IMR-90 (cell line): ENCODE data around the gene EDDM13. TPM values are rescaled to one million over a fixed set of nuclear protein-coding genes. Genes with fewer than 3 reads are reported as not detected.

Source experiments
- ATAC-seq: fragments of 200-7000 bp; cut with Tn5 transposase; 2 replicates; pipeline ENCODE4 v1.9.1; 2020; ENCODE audit warnings: low read depth, mild to moderate bottlenecking, moderate library complexity
- BruUV-seq: library from RNA; stranded (reverse); fragments of 400-500 nt; replicated peaks from 2 replicates; lab custom pipeline; 2021; lab: Mats Ljungman, UMichigan
- CTCF ChIA-PET: fragments of 300-600 bp; formaldehyde crosslinking; extraction: SDS; loops from one replicate; lab custom pipeline; 2021; ENCODE audit warnings: antibody characterized with exemption; lab: Yijun Ruan, JAX
- POLR2A ChIA-PET: fragments of 300-600 bp; sonication (Branson Sonifier 250); formaldehyde crosslinking; loops from one replicate; lab custom pipeline; 2022; ENCODE audit warnings: antibody characterized with exemption; ENCODE audit not compliant: unreplicated experiment; lab: Charles Lee
- DNase-seq: peaks from one replicate; pipeline ENCODE4 v3.0.0; 2013
- H2AFZ ChIP-seq: replicated peaks from 2 replicates; pipeline ENCODE3; 2013; ENCODE audit warnings: low read length, mild to moderate bottlenecking; ENCODE audit not compliant: poor library complexity
- H2AK5ac ChIP-seq: 2 replicates; pipeline ENCODE4 v1.6.1; 2013; ENCODE audit warnings: low read depth, low read length, inconsistent platforms
- H2AK9ac ChIP-seq: replicated peaks from 2 replicates; pipeline ENCODE3; 2013; ENCODE audit warnings: mild to moderate bottlenecking, low read depth, low read length, moderate library complexity; ENCODE audit not compliant: poor library complexity
- H2BK120ac ChIP-seq: 2 replicates; pipeline ENCODE4 v1.6.1; 2013; ENCODE audit warnings: low read depth, low read length, inconsistent platforms
- H2BK15ac ChIP-seq: 3 replicates; pipeline ENCODE4 v1.6.1; 2013; ENCODE audit warnings: low read depth, low read length, inconsistent platforms
- H2BK20ac ChIP-seq: 2 replicates; pipeline ENCODE4 v1.6.1; 2013; ENCODE audit warnings: low read depth, mild to moderate bottlenecking, inconsistent platforms, low read length, moderate library complexity
- H2BK5ac ChIP-seq: 2 replicates; pipeline ENCODE4 v1.6.1; 2013; ENCODE audit warnings: mild to moderate bottlenecking, low read depth, low read length, inconsistent platforms; ENCODE audit not compliant: poor library complexity, severe bottlenecking
- H3K14ac ChIP-seq: replicated peaks from 2 replicates; pipeline ENCODE4 v1.6.1; 2013; ENCODE audit warnings: low read depth, low read length, inconsistent platforms
- H3K18ac ChIP-seq: 2 replicates; pipeline ENCODE4 v1.6.1; 2013; ENCODE audit warnings: low read depth, low read length, control low read depth
- H3K23ac ChIP-seq: 2 replicates; pipeline ENCODE4 v1.6.1; 2013; ENCODE audit warnings: low read depth, low read length, inconsistent platforms
- H3K27ac ChIP-seq: 2 replicates; pipeline ENCODE4 v1.5.1; 2013; ENCODE audit warnings: mild to moderate bottlenecking, control low read depth, low read length; ENCODE audit not compliant: insufficient read depth
- H3K27me3 ChIP-seq: 2 replicates; pipeline ENCODE4 v1.6.1; 2013; ENCODE audit warnings: low read length; ENCODE audit not compliant: control insufficient read depth, insufficient read depth
- H3K36me3 ChIP-seq: 2 replicates; pipeline ENCODE4 v1.6.1; 2013; ENCODE audit warnings: low read length, mixed read lengths; ENCODE audit not compliant: control insufficient read depth, insufficient read depth
- H3K4ac ChIP-seq: 2 replicates; pipeline ENCODE4 v1.6.1; 2013; ENCODE audit warnings: low read depth, low read length, inconsistent platforms
- H3K4me1 ChIP-seq: 2 replicates; pipeline ENCODE4 v1.6.1; 2013; ENCODE audit warnings: low read length, mixed read lengths; ENCODE audit not compliant: control insufficient read depth, insufficient read depth
- H3K4me2 ChIP-seq: 2 replicates; pipeline ENCODE4 v1.6.1; 2013; ENCODE audit warnings: low read depth, mild to moderate bottlenecking, control low read depth, low read length, moderate library complexity
- H3K4me3 ChIP-seq: 2 replicates; pipeline ENCODE4 v1.5.1; 2013; ENCODE audit warnings: low read depth, mild to moderate bottlenecking, control low read depth, low read length, moderate library complexity; ENCODE audit not compliant: insufficient read depth
- H3K56ac ChIP-seq: 2 replicates; pipeline ENCODE4 v1.6.1; 2013; ENCODE audit warnings: low read length, inconsistent platforms; ENCODE audit not compliant: insufficient read depth; ENCODE audit errors: extremely low read depth
- H3K79me1 ChIP-seq, 2 experiments: 2 replicates each; pipeline ENCODE4 v1.6.1; 2013; ENCODE audit warnings: low read length in 2 of 2, inconsistent platforms in 1 of 2, low read depth in 1 of 2
- H3K9ac ChIP-seq: 2 replicates; pipeline ENCODE4 v1.6.1; 2013; ENCODE audit warnings: low read depth, low read length, control low read depth
- H3K9me1 ChIP-seq: 2 replicates; pipeline ENCODE4 v1.6.1; 2013; ENCODE audit warnings: low read length, inconsistent platforms; ENCODE audit not compliant: insufficient read depth
- H3K9me3 ChIP-seq: 2 replicates; pipeline ENCODE4 v1.6.1; 2013; ENCODE audit warnings: low read length; ENCODE audit not compliant: control insufficient read depth, insufficient read depth
- H4K20me1 ChIP-seq: 2 replicates; pipeline ENCODE4 v1.6.1; 2013; ENCODE audit warnings: low read length, inconsistent platforms; ENCODE audit not compliant: insufficient read depth
- H4K5ac ChIP-seq: 2 replicates; pipeline ENCODE4 v1.6.1; 2013; ENCODE audit warnings: mild to moderate bottlenecking, low read depth, low read length, control low read depth
- H4K8ac ChIP-seq, 2 experiments: 2 replicates each; pipeline ENCODE4 v1.6.1; 2013; ENCODE audit warnings: low read depth in 2 of 2, low read length in 2 of 2, control low read depth in 1 of 2, inconsistent platforms in 1 of 2
- H4K91ac ChIP-seq: 2 replicates; pipeline ENCODE4 v1.6.1; 2013; ENCODE audit warnings: low read depth, low read length, inconsistent platforms; ENCODE audit not compliant: insufficient read depth
- CEBPB ChIP-seq: IDR thresholded peaks from 2 replicates; pipeline ENCODE4 v1.6.1; 2012; ENCODE audit warnings: low read depth, low read length, improper control_type of control experiment
- CHD1 ChIP-seq: IDR thresholded peaks from 2 replicates; pipeline ENCODE4 v1.6.1; 2012; ENCODE audit warnings: low read depth, low read length, improper control_type of control experiment
- FOS ChIP-seq: fragments of 150-350 bp; IDR thresholded peaks from 2 replicates; pipeline ENCODE4 v1.6.1; 2016; ENCODE audit warnings: low read depth, low read length
- MAZ ChIP-seq: IDR thresholded peaks from 2 replicates; pipeline ENCODE4 v1.6.1; 2012; ENCODE audit warnings: low read depth, mild to moderate bottlenecking, low read length, improper control_type of control experiment, moderate library complexity, borderline replicate concordance
- MXI1 ChIP-seq: IDR thresholded peaks from 2 replicates; pipeline ENCODE4 v1.6.1; 2012; ENCODE audit warnings: low read depth, mild to moderate bottlenecking, low read length, moderate library complexity, borderline replicate concordance
- NFE2L2 ChIP-seq: fragments of 150-350 bp; IDR thresholded peaks from 2 replicates; pipeline ENCODE4 v1.6.1; 2016; ENCODE audit warnings: low read depth, mild to moderate bottlenecking, low read length
- POLR2A ChIP-seq: IDR thresholded peaks from 2 replicates; pipeline ENCODE4 v1.6.1; 2012; ENCODE audit warnings: mild to moderate bottlenecking, low read depth, low read length
- RCOR1 ChIP-seq: IDR thresholded peaks from 2 replicates; pipeline ENCODE4 v1.6.1; 2012; ENCODE audit warnings: mild to moderate bottlenecking, low read length, improper control_type of control experiment; ENCODE audit not compliant: insufficient replicate concordance
- RFX5 ChIP-seq: IDR thresholded peaks from 2 replicates; pipeline ENCODE4 v1.8.0; 2012; ENCODE audit warnings: low read depth, mild to moderate bottlenecking, low read length, moderate library complexity
- SMC3 ChIP-seq: fragments of 150-350 bp; IDR thresholded peaks from 2 replicates; pipeline ENCODE4 v1.6.1; 2016; ENCODE audit warnings: low read depth, mild to moderate bottlenecking, antibody characterized with exemption, low read length, moderate library complexity
- USF2 ChIP-seq: fragments of 150-350 bp; IDR thresholded peaks from 2 replicates; pipeline ENCODE4 v1.6.1; 2017; ENCODE audit warnings: mild to moderate bottlenecking, antibody characterized with exemption, low read length, low read depth
- WGBS, 2 experiments: methylation state at CpG; one replicate each; pipeline versions ENCODE4 v1.1.5 to v1.1.7; 2013; ENCODE audit warnings: missing lambda C conversion rate in 2 of 2; ENCODE audit not compliant: insufficient read length in 1 of 2; ENCODE audit errors: extremely low coverage in 2 of 2; 5-methylcytosine and 5-hydroxymethylcytosine counted together
- dilution Hi-C: fragments of 300-500 bp; cut with HindIII; formaldehyde crosslinking; loops from one replicate; pipeline ENCODE4 v1.14.3; 2018; ENCODE audit warnings: low sequenced_read_pairs; ENCODE audit not compliant: unreplicated experiment
- in situ Hi-C: fragments of 300-500 bp; cut with MboI; formaldehyde crosslinking; loops from 3 replicates; pipeline ENCODE4 v1.14.3; 2019; ENCODE audit warnings: low sequenced_read_pairs, inconsistent platforms, mixed read lengths
- intact Hi-C: fragments of 100-400 bp; cut with micrococcal nuclease; formaldehyde crosslinking; loops from 2 replicates; pipeline ENCODE4 v1.10.0; 2022
- polyA plus RNA-seq, 3 experiments: library from polyadenylated mRNA; depleted of rRNA; stranded (reverse); fragments of >200 nt; gene quantifications; 2 replicates each; pipeline ENCODE4 v1.2.3, GENCODE V29; 2012; ENCODE audit warnings: low replicate concordance in 1 of 3
- total RNA-seq: library from RNA; depleted of rRNA; stranded (reverse); fragments of >200 nt; gene quantifications from 2 replicates; pipeline ENCODE4 v1.2.3, GENCODE V29; 2012
- TF ChIP-seq, protein P1 (sequence below): fragments of 150-350 bp; IDR thresholded peaks from 2 replicates; pipeline ENCODE4 v1.6.1; 2016; ENCODE audit warnings: low read depth, mild to moderate bottlenecking, low read length, moderate library complexity, borderline replicate concordance

The EDDM13 gene
- total and polyA plus RNA-seq, 2 of the 4 experiments (the other 2 are of a cell fraction) = not detected

- H4K8ac ChIP-seq = no peak overlapping the region
- H4K20me1 ChIP-seq = no peaks in the 10 kb centered on the region
- H3K9ac ChIP-seq = no peak overlapping the region
- H2AK5ac ChIP-seq = no peak overlapping the region
- H3K27me3 ChIP-seq = no peaks in the 10 kb centered on the region
- no peak overlapping the region for H3K56ac ChIP-seq
- H2BK15ac ChIP-seq = no peak overlapping the region
- H3K4me2 ChIP-seq = no peak overlapping the region
- H2AFZ ChIP-seq = no peak overlapping the region
- dilution Hi-C loops = no loop called here
- H3K79me1 ChIP-seq = no peaks in the 10 kb centered on the region
- H3K23ac ChIP-seq = no peak overlapping the region
- ATAC-seq (no peak), DNase-seq (no peak)
- BruUV-seq = no TSS peak
- no peaks in the 10 kb centered on the region for H3K4me1 ChIP-seq
- no peak overlapping the region for H2BK5ac ChIP-seq
- no peak overlapping the region for H3K27ac ChIP-seq
- CTCF ChIA-PET = interaction anchor here (0.6 to 1.8 kb wide), 2 partner anchors 10 to 20 kb away, joined by 4 to 9 read pairs; no protein-coding TSS in a partner anchor
- no peak overlapping the region for H4K91ac ChIP-seq
- no peaks in the 10 kb centered on the region for H3K36me3 ChIP-seq
- no peak overlapping the region for H2BK20ac ChIP-seq
- POLR2A ChIA-PET = no interaction called here
- intact Hi-C loops = no loop called here
- WGBS, 2 experiments = no CpG with 5 or more reads among the region's 5 CpGs
- H4K5ac ChIP-seq = no peak overlapping the region
- no peak overlapping the region for H2BK120ac ChIP-seq
- H3K9me1 ChIP-seq = no peaks in the 10 kb centered on the region
- no peaks in the 10 kb centered on the region for H3K9me3 ChIP-seq
- H3K18ac ChIP-seq = no peak overlapping the region
- H3K4ac ChIP-seq = no peak overlapping the region
- no peak overlapping the region for H3K4me3 ChIP-seq
- H3K14ac ChIP-seq = no peak overlapping the region
- H2AK9ac ChIP-seq = no peak overlapping the region
- TF ChIP-seq, protein P1, sequence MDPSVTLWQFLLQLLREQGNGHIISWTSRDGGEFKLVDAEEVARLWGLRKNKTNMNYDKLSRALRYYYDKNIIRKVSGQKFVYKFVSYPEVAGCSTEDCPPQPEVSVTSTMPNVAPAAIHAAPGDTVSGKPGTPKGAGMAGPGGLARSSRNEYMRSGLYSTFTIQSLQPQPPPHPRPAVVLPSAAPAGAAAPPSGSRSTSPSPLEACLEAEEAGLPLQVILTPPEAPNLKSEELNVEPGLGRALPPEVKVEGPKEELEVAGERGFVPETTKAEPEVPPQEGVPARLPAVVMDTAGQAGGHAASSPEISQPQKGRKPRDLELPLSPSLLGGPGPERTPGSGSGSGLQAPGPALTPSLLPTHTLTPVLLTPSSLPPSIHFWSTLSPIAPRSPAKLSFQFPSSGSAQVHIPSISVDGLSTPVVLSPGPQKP = no peak
- TF ChIP-seq FOS (no peak), SMC3 (no peak), CHD1 (no peak), USF2 (no peak), RFX5 (no peak), MAZ (no peak), CEBPB (no peak), NFE2L2 (no peak), MXI1 (no peak), RCOR1 (no peak), POLR2A (no peak)
- in situ Hi-C loops = no loop called here
Observed at GRCh38 chr19:56263319-56263718, 9.2 kb upstream of the EDDM13 start.
